ENCODE measurements around the gene ITGB3BP.
"Not testable (repeated sequence)": the region's sequence is repeated elsewhere in the genome, so short reads cannot be mapped to it uniquely, and the experiment has no call there.

The ITGB3BP gene

DNA sequence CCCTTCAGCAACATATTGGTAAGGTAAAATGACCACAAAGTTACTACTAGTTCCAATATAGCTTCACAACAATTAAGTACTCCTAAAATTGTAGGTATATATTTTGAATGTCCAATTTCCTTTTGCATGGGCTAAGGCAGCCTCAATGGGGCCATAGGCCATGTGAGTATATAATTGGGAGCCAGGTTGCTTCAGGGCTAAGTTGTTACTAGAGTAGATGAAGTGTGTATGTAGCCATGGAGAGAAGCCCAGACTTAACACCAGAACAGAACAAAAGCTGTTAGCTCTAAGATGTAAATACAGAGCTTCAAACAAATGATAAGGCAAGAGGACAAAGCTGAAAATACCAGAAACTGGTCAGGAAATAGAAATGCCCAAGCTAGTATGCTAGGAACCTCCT is 16.2 kb downstream of the ITGB3BP start:
- DNase-seq (ENCODE audit: low read depth in 2 of 2) = no peak

DNA sequence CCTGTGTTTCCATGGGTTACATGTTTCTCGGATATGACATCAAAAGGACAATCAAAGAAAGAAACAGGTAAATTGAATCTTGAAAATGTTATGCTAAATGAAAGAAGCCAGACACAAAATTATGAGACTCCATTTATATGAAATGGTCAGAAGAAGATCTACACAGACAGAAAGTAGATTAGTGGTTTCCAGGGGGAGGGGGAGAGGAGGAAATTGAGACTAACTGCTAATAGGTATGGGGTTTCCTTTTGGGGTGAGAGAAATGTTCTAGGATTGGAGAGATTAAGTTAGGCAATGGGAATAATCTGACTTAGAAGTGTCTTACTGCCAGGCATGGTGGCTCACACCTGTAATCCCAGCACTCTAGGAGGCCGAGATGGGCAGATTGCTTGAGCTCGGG is 21.8 kb downstream of the ITGB3BP start:
- no peak for DNase-seq (ENCODE audit: low read depth in 2 of 2)

DNA sequence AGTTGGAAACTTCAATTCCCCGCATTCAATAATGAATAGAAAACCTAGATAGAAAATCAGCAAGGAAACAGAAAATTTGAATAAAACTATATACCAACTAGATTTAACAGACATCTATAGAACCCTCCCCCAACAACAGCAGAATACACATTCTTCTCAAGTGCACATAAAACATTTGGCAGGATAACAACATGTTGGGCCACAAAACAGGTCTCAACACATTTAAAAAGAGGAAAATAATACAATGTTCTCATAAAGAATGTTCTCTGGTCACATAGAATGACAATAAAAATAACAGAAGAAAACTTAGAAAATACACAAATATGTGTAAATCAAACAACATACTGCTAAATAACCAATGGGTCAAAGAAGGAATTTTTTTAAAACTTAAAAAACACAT is 24.9 kb downstream of the ITGB3BP start:
- DNase-seq (ENCODE audit: low read depth in 2 of 2) = no peak

GRCh38 chr1:63497577-63497976 is 25.4 kb downstream of the ITGB3BP start:
- no peak for DNase-seq (ENCODE audit: low read depth in 2 of 2)

DNA sequence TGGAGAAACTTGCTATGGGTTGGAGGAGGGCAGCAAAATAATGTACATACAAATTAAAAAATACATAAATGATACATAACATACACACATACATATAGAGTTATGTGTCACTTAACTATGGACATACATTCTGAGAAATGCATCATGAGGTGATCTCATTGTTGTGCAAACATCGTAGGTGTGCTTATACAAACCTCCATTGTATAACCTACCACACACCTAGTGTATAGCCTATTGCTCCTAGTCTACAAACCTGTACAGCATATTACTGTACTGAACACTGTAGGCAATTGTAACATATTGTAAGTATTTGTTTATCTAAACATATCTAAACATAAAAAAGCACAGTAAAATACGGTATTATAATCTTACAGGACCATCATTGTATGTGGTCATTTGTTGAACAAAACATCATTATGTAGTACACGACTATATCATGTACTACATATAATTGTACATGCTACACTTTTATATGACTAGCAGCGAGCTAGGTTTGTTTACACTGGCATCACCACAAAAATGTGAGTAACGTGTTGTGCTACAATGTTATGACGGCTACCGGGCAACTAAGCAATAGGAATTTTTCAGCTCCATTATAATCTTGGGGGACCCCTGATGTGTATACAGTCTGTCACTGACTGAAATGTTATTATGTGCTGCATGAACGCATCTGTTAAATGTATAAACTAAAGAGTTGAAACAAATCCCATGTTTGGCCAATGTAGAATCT is 35.5 kb downstream of the ITGB3BP start:
- DNase-seq (ENCODE audit: low read depth in 2 of 2) = no peak

GRCh38 chr1:63486629-63487028 is 36.4 kb downstream of the ITGB3BP start:
- DNase-seq (ENCODE audit: low read depth in 2 of 2) = no peak

- no peak for DNase-seq (ENCODE audit: low read depth in 2 of 2)
Measured at GRCh38 chr1:63480057-63480456, 43.0 kb downstream of the ITGB3BP start.

- DNase-seq (ENCODE audit: low read depth in 2 of 2) = no peak
Measured at GRCh38 chr1:63475761-63476160, 47.3 kb downstream of the ITGB3BP start.

DNA sequence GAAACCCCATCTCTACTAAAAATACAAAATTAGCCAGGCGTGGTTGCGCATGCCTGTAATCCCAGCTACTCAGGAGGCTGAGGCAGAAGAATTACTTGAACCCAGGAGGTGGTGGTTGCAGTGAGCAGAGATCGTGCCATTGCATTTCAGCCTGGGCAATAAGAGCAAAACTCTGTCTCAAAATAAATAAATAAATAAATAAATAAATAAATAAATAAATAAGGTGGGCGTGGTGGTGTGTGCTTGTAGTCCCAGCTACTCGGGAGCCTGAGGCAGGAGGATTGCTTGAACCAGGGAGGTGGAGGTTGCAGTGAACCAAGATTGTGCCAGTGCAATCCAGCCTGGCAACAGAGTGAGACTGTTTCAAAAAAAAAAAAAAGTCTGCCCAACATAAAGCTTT is 54.3 kb downstream of the ITGB3BP start:
- DNase-seq (ENCODE audit: low read depth in 2 of 2) = not testable (repeated sequence)

GRCh38 chr1:63466759-63467158 is 56.3 kb downstream of the ITGB3BP start:
- no peak for DNase-seq (ENCODE audit: low read depth in 2 of 2)

DNA sequence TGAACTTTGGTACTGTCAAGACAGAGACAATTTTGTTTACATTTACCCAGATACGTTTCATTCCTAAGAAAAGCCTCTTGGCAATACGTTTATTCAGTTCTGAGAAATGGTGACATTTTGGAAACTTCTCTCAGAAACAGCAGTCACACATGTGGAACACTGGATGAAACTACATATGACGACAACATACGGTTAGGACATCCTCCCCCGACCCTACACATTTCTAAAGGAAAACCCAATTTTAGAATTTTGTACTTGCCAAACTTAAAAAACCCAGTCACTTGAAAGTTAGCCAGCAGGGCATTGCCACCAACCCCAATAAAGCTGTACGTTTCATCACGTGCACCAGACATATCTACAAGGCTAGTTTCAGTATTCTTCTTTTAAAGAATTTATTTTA is 56.8 kb downstream of the ITGB3BP start:
- DNase-seq (ENCODE audit: low read depth in 2 of 2) = no peak

GRCh38 chr1:63463248-63463647 is 59.8 kb downstream of the ITGB3BP start:
- DNase-seq (ENCODE audit: low read depth in 2 of 2) = no peak

DNA sequence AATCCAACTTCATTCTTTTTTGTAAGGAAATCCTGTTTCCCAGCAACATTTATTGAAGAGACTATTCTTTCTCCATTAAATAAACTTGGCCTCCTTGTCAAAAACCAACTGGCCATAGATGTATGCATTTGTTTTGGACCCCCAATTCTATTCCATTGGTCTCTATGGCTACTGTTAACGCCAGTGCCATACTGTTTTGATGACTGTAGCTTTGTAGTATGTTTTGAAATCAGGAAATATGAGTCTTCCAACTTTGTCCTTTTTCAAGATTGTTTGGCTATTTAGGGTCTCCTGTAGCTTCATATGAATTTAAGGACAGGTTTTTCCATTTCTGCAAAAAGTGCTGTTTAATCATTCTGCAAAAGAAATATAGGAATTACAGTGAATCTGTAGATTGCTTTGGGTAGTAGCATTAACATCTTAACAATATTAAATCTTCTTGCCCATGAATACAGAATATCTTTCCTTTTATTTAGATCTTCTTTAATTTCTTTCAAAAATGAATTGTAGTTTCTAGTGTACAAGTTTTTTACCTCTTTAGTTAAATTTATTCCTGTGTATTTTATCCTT is 61.3 kb downstream of the ITGB3BP start:
- DNase-seq (ENCODE audit: low read depth in 2 of 2) = no peak

DNA sequence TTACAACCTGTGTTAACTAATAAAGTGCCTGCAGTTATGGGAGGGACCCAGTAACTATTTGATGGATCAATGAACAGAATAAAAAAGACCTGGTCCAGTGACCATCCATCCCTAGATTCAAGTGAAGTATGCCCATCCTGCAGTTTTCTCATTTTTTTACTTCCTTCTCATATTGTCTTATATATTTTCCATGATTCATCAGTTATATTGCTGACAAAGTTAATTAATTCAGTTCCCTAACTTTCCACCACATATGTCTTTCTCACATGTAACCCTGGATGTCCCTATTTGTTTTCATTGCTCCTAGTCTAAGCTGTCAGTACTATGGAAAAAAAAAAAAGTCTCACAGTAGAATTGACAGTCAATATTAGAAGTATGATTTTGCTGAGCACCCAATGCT is 64.3 kb downstream of the ITGB3BP start:
- no peak for DNase-seq (ENCODE audit: low read depth in 2 of 2)

- DNase-seq (ENCODE audit: low read depth in 2 of 2) = no peak
Measured at GRCh38 chr1:63454269-63454668, 68.8 kb downstream of the ITGB3BP start.

- DNase-seq (ENCODE audit: low read depth in 2 of 2) = no peak
Measured at GRCh38 chr1:63453232-63453631, 69.8 kb downstream of the ITGB3BP start.

GRCh38 chr1:63450416-63450815 is 72.6 kb downstream of the ITGB3BP start:
- no peak for DNase-seq (ENCODE audit: low read depth in 2 of 2)

DNA sequence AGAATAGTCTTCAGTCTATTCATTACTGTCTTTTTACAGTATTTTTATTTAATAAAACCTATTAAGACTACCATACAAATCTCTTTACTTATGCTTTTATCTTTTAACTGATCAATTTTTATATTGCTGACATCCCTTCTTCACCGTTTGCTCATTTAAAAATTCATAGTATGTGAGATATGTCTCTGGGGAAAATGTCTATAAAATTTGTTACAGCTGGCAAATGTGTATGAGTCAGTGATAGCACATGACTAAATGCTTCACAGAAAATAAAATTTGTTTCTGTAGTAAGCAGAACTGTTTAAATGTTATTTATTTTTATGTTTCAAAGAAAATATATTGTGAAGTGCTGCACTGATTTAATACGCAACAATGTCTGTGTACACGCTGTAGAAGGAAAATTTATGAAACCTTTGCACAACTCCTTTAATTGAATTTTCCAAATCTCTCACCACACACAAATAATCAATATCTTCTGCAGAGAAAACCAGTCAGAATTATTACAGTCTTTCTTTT is 74.2 kb downstream of the ITGB3BP start:
- DNase-seq (ENCODE audit: low read depth in 2 of 2) = no peak

GRCh38 chr1:63442141-63442475 is 80.9 kb downstream of the ITGB3BP start:
- no peak for DNase-seq (ENCODE audit: low read depth in 2 of 2)

- DNase-seq (ENCODE audit: low read depth in 2 of 2) = no peak
Measured at GRCh38 chr1:63435161-63435560, 87.9 kb downstream of the ITGB3BP start.

GRCh38 chr1:63429281-63429680 is 93.7 kb downstream of the ITGB3BP start:
- DNase-seq (ENCODE audit: low read depth in 2 of 2) = no peak

DNA sequence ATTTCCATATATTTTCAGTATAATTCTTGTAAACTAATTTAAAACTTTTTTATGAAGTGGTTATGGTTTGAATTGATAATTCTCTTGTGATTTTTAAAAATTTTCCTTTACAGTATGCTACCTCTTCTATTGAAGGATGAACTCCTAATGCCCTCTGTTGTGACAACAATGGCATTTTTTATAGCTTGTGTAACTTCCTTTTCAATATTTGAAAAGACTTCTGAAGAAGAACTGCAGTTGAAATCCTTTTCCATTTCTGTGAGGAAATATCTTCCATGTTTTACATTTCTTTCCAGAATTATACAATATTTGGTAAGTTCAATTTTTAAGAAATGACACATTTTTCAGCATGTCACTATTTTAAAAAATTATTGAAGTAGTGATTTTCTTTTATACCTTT is 94.2 kb downstream of the ITGB3BP start:
- no peak for DNase-seq (ENCODE audit: low read depth in 2 of 2)

- no peak for DNase-seq (ENCODE audit: low read depth in 2 of 2)
Measured at GRCh38 chr1:63423649-63424048, 99.4 kb downstream of the ITGB3BP start.

GRCh38 chr1:63420746-63421145 is 102.3 kb downstream of the ITGB3BP start:
- not testable (repeated sequence) for DNase-seq (ENCODE audit: low read depth in 2 of 2)
